ENCODE results near the gene CCDC40. TPM values are rescaled to one million over a fixed set of nuclear protein-coding genes. Genes with fewer than 3 reads are reported as not detected.

CCDC40 gene
- total and polyA plus RNA-seq, 2 of the 13 experiments (the other 11 are each of a cell fraction or from before 2014, with no cell fraction given) = 4.1 to 5.5 TPM

- TF ChIP-seq ZNF33A (CRISPR knock-in tag; IDR thresholded peaks at IDR 0.05; ENCODE audit: borderline replicate concordance) (no peak), MZF1 (CRISPR knock-in tag; IDR thresholded peaks at IDR 0.05; ENCODE audit: borderline replicate concordance) (no peak), MYC (CRISPR knock-in tag; IDR thresholded peaks at IDR 0.05; ENCODE audit: borderline replicate concordance) (no peak), NR3C1 (CRISPR knock-in tag; IDR thresholded peaks at IDR 0.05) (no peak), ZNF619 (CRISPR knock-in tag; IDR thresholded peaks at IDR 0.05) (no peak), NFAT5 (CRISPR knock-in tag; IDR thresholded peaks at IDR 0.05) (no peak), PRMT3 (CRISPR knock-in tag; IDR thresholded peaks at IDR 0.05; ENCODE audit: borderline replicate concordance, low read depth) (no peak), USF2 (IDR thresholded peaks at IDR 0.05; ENCODE audit: low read depth, low read length) (no peak), USF2 (CRISPR knock-in tag; IDR thresholded peaks at IDR 0.05; ENCODE audit: borderline replicate concordance) (no peak), MNT (IDR thresholded peaks at IDR 0.05) (no peak), CHD2 (IDR thresholded peaks at IDR 0.05; ENCODE audit: low read depth, low read length) (no peak), MLLT10 (CRISPR knock-in tag; IDR thresholded peaks at IDR 0.05) (no peak), MEIS2 (CRISPR knock-in tag; IDR thresholded peaks at IDR 0.05) (no peak), TAF1 (CRISPR knock-in tag; IDR thresholded peaks at IDR 0.05) (no peak), ZGPAT (CRISPR knock-in tag; IDR thresholded peaks at IDR 0.05) (peak; percentile 56; the same call in 1 of the 2 replicates), ZNF431 (CRISPR knock-in tag; IDR thresholded peaks at IDR 0.05; ENCODE audit: borderline replicate concordance, low read depth) (no peak), ARNT (IDR thresholded peaks at IDR 0.05) (no peak)
Measured at GRCh38 chr17:80063830-80064585, 27.6 kb downstream of the CCDC40 start (continued).
